PC-9 (cell line): ENCODE results near the gene LCE7A. TPM values are rescaled to one million over a fixed set of nuclear protein-coding genes. Genes with fewer than 3 reads are reported as not detected.

Experiments used
- Bru-seq: library from RNA; stranded (reverse); fragments of 400-500 nt; gene quantifications from one replicate; lab custom pipeline; 2021; lab: Mats Ljungman, UMichigan
- BruChase-seq, 2 experiments: library from RNA; stranded (reverse); fragments of 400-500 nt; gene quantifications; one replicate each; lab custom pipeline; 2021; lab: Mats Ljungman, UMichigan
- BruUV-seq: library from RNA; stranded (reverse); fragments of 400-500 nt; replicated peaks from 2 replicates; lab custom pipeline; 2021; lab: Mats Ljungman, UMichigan
- CTCF ChIA-PET: fragments of 300-600 bp; sonication (Branson Sonifier 250); formaldehyde crosslinking; loops from one replicate; lab custom pipeline; 2022; ENCODE audit warnings: antibody characterized with exemption; lab: Charles Lee
- POLR2A ChIA-PET: fragments of 300-600 bp; sonication (Branson Sonifier 250); formaldehyde crosslinking; loops from one replicate; lab custom pipeline; 2022; ENCODE audit warnings: antibody characterized with exemption; ENCODE audit not compliant: unreplicated experiment; lab: Charles Lee
- DNase-seq, 2 experiments: peaks; one replicate each; pipeline versions ENCODE4 v3.0.0 to v3.0.0-alpha.2; 2015 to 2022; ENCODE audit warnings: mixed read lengths in 1 of 2
- H2AFZ ChIP-seq: fragments of 200-600 bp; sonication (generic); 2 replicates; pipeline ENCODE4 v1.8.1; 2017; ENCODE audit warnings: antibody characterized with exemption
- H3F3A ChIP-seq: fragments of 200-600 bp; sonication (generic); 2 replicates; pipeline ENCODE4 v1.8.1; 2017; ENCODE audit warnings: antibody characterized with exemption, mild to moderate bottlenecking, low read depth; ENCODE audit not compliant: insufficient read depth
- H3K27ac ChIP-seq: fragments of 200-600 bp; sonication (generic); 2 replicates; pipeline ENCODE4 v1.6.1; 2016; ENCODE audit warnings: mixed run types
- H3K27me3 ChIP-seq: fragments of 200-600 bp; sonication (generic); 2 replicates; pipeline ENCODE4 v1.6.1; 2016; ENCODE audit warnings: low read depth, mixed run types; ENCODE audit not compliant: insufficient read depth
- H3K36me3 ChIP-seq: fragments of 200-600 bp; sonication (generic); 2 replicates; pipeline ENCODE4 v1.6.1; 2016; ENCODE audit warnings: low read depth, mixed run types
- H3K4me1 ChIP-seq: fragments of 200-600 bp; sonication (generic); replicated peaks from 2 replicates; pipeline ENCODE4 v1.6.1; 2016; ENCODE audit warnings: mixed run types; ENCODE audit not compliant: insufficient read depth
- H3K4me2 ChIP-seq: fragments of 200-600 bp; sonication (generic); 2 replicates; pipeline ENCODE4 v1.6.1; 2017; ENCODE audit warnings: mixed run types
- H3K4me3 ChIP-seq: fragments of 200-600 bp; sonication (generic); 2 replicates; pipeline ENCODE4 v1.6.1; 2016; ENCODE audit warnings: mixed run types
- H3K79me2 ChIP-seq: fragments of 200-600 bp; sonication (generic); 2 replicates; pipeline ENCODE4 v1.6.1; 2017; ENCODE audit warnings: low read depth, mixed run types
- H3K9me2 ChIP-seq: fragments of 200-600 bp; sonication (generic); 2 replicates; pipeline ENCODE4 v1.8.1; 2017; ENCODE audit warnings: mild to moderate bottlenecking; ENCODE audit not compliant: insufficient read depth
- H3K9me3 ChIP-seq: fragments of 200-600 bp; sonication (generic); 2 replicates; pipeline ENCODE4 v1.8.1; 2016; ENCODE audit warnings: low read depth; ENCODE audit not compliant: insufficient read depth
- H4K20me1 ChIP-seq: fragments of 200-600 bp; sonication (generic); 2 replicates; pipeline ENCODE4 v1.8.1; 2017; ENCODE audit not compliant: insufficient read depth
- CTCF ChIP-seq: fragments of 200-600 bp; sonication (generic); conservative IDR thresholded peaks from 2 replicates; pipeline ENCODE4 v1.6.1; 2017; ENCODE audit warnings: mixed run types, antibody characterized with exemption, mild to moderate bottlenecking, moderate library complexity
- EZH2 ChIP-seq: fragments of 200-600 bp; sonication (generic); IDR thresholded peaks from 2 replicates; pipeline ENCODE4 v1.8.0; 2017; ENCODE audit warnings: antibody characterized with exemption, low read depth
- intact Hi-C: fragments of 100-400 bp; cut with micrococcal nuclease; formaldehyde crosslinking; loops from one replicate; pipeline ENCODE4 v1.10.0; 2022; ENCODE audit not compliant: unreplicated experiment
- long read RNA-seq: library from polyadenylated mRNA; stranded (forward); transcript quantifications from one replicate; pipeline ENCODE4 v2.0.0, GENCODE V29; 2022
- total RNA-seq: library from RNA; stranded (reverse); gene quantifications from 2 replicates; pipeline ENCODE4 v1.2.3, GENCODE V29; 2021

LCE7A gene
- total RNA-seq (not detected in 2 replicates), Bru-seq, nascent RNA (not detected), BruChase-seq, experiment 1, labeled RNA remaining after a 2-hour chase (not detected), BruChase-seq, experiment 2, labeled RNA remaining after a 6-hour chase (not detected)
- long read RNA-seq = 0 reads

GRCh38 chr1:152859696-152860095 lies at the start of gene LCE7A:
Gene LCE7A (plus strand): TSS chr1:152859996. CDS start chr1:152860698, 702 bp downstream.
- peaks cover 4% of the 10 kb centered on the region; the same call in 1 of the 2 replicates for H3K27me3 ChIP-seq
- CTCF ChIA-PET = no interaction called here
- no peaks in the 10 kb centered on the region for H3K9me2 ChIP-seq
- no peaks in the 10 kb centered on the region for H3K9me3 ChIP-seq
- H3K4me3 ChIP-seq = no peak within 1 kb of the TSS
- intact Hi-C loops = no loop called here
- no peaks in the 10 kb centered on the region for H3K4me1 ChIP-seq
- BruUV-seq = no TSS peak
- H2AFZ ChIP-seq = no peak within 1 kb of the TSS
- POLR2A ChIA-PET = no interaction called here
- no peaks in the 10 kb centered on the region for H3K79me2 ChIP-seq
- H3K36me3 ChIP-seq = no peaks in the 10 kb centered on the region
- no peak within 1 kb of the TSS for H3K27ac ChIP-seq
- H3K4me2 ChIP-seq = no peak within 1 kb of the TSS
- no peaks in the 10 kb centered on the region for H4K20me1 ChIP-seq
- TF ChIP-seq EZH2 = no peak
- no peak for TF ChIP-seq CTCF
- DNase-seq = no peak
- no peaks in the 10 kb centered on the region for H3F3A ChIP-seq

GRCh38 chr1:152811050-152811449 lies 48.7 kb upstream of the LCE7A start:
- Histone ChIP-seq H4K20me1 (no peaks in the 10 kb centered on the region), H3K27ac (no peak overlapping the region), H3K4me1 (no peaks in the 10 kb centered on the region), H3K4me2 (no peak overlapping the region), H3K79me2 (no peaks in the 10 kb centered on the region), H3F3A (no peaks in the 10 kb centered on the region), H3K9me3 (no peaks in the 10 kb centered on the region), H3K27me3 (peaks cover 40% of the 10 kb centered on the region), H3K36me3 (no peaks in the 10 kb centered on the region), H3K4me3 (no peak overlapping the region), H3K9me2 (no peaks in the 10 kb centered on the region), H2AFZ (no peak overlapping the region)
- CTCF ChIA-PET = no interaction called here
- DNase-seq = no peak
- POLR2A ChIA-PET = no interaction called here
- intact Hi-C loops = no loop called here
- BruUV-seq = no TSS peak
- TF ChIP-seq EZH2 (no peak), CTCF (no peak)

- intact Hi-C loops = no loop called here
- CTCF ChIA-PET = no interaction called here
- POLR2A ChIA-PET = no interaction called here
- no peaks in the 10 kb centered on the region for H3F3A ChIP-seq
- no peak within 1 kb of the TSS for H3K4me2 ChIP-seq
- H3K9me3 ChIP-seq = no peaks in the 10 kb centered on the region
- no peaks in the 10 kb centered on the region for H3K36me3 ChIP-seq
- DNase-seq = no peak
- no peaks in the 10 kb centered on the region for H3K4me1 ChIP-seq
- no TSS peak for BruUV-seq
- no peaks in the 10 kb centered on the region for H3K79me2 ChIP-seq
- no peaks in the 10 kb centered on the region for H3K9me2 ChIP-seq
- no peaks in the 10 kb centered on the region for H4K20me1 ChIP-seq
- no peak within 1 kb of the TSS for H3K4me3 ChIP-seq
- peaks cover 40% of the 10 kb centered on the region for H3K27me3 ChIP-seq
- H3K27ac ChIP-seq = no peak within 1 kb of the TSS
- TF ChIP-seq CTCF = no peak
- TF ChIP-seq EZH2 = no peak
- H2AFZ ChIP-seq = no peak within 1 kb of the TSS
Measured at GRCh38 chr1:152811671-152812070, 48.1 kb upstream of the LCE7A start, which contains the start of gene LCE1B. Gene LCE1B (plus strand): TSS chr1:152811971. CDS start chr1:152812447, 476 bp downstream.
